ENCODE results near the gene CGB8.

DNA sequence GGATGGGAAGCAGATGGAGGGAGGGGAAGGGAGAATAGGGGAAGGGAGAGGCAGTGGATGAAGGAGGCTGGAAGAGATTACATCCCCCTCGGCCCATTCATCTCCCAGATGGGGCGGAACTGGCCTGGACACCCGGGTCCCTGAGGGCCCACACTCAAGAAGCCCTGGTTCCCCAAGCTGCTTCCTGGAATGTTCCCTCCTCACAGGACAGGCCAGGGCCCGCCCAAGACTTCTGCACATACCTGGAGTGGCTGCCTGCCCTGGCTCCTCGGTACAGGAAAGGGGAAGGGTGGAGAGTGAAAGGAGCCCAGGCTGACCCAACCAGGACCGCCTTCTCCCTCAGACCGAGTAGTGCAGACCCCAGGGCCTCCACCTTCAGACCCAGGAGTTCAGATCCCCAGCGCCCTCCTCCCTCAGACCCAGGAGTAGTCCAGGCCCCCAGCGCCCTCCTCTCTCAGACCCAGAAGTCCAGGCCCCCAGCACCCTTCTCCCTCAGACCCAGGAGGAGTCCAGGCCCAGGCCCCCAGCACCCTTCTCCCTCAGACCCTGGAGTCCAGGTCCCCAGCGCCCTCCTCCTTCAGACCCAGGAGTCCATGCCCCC, 15.2 kb upstream of the CGB8 start:
- TF ChIP-seq YY1 (IDR thresholded peaks at IDR 0.05; ENCODE audit: insufficient read depth, insufficient read length) (no peak), ZNF274 (IDR thresholded peaks at IDR 0.05; ENCODE audit: low read depth, low read length) (no peak)

Data from NT2/D1 (cell line).